NCI-H146 (cell line): Measurements from ENCODE around the gene CDC6.

Experiments used
- DNase-seq: peaks from one replicate; lab custom pipeline; 2025; lab: John Stamatoyannopoulos, UW

The CDC6 gene

GRCh38 chr17:40311575-40311974 lies 23.9 kb downstream of the CDC6 start:
- DNase-seq: no peak

DNA sequence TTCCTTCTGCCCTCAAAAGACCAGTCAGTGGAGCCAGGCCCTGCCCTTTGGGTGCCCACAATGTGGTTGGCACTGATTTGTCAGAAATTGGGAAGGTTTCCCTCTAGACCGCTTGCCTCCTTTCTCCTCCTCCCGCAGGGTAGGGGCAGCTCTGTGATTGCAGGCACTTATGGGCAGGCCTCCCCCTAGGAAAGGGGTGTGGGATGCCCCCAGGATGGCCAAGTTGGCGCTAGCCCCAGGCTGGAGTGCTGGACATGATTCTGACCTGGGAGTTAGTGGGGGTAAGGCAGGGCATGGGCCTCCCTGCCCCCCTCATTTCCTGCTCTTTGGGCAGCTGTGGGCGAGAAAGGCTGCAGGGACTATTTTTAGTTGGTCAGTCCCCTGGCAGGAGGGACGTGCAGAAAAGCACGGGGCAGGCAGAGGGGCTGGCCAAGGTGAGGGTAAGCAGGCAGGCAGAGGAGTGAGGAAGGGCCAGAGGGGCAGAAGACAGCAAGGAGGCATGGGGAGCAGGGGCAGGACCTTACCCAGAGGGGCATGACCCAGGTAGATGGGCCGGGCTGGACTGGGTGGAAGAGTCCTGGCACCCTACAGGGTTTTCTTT lies 24.6 kb downstream of the CDC6 start:
- no peak for DNase-seq

GRCh38 chr17:40312893-40313667 lies 25.4 kb downstream of the CDC6 start:
- DNase-seq: no peak

- no peak for DNase-seq
Measured at GRCh38 chr17:40313668-40314583, 26.2 kb downstream of the CDC6 start.

- peak; percentile 20 for DNase-seq
Measured at GRCh38 chr17:40314584-40314956, 26.9 kb downstream of the CDC6 start.

GRCh38 chr17:40315206-40315605 lies 27.5 kb downstream of the CDC6 start:
- no peak for DNase-seq

DNA sequence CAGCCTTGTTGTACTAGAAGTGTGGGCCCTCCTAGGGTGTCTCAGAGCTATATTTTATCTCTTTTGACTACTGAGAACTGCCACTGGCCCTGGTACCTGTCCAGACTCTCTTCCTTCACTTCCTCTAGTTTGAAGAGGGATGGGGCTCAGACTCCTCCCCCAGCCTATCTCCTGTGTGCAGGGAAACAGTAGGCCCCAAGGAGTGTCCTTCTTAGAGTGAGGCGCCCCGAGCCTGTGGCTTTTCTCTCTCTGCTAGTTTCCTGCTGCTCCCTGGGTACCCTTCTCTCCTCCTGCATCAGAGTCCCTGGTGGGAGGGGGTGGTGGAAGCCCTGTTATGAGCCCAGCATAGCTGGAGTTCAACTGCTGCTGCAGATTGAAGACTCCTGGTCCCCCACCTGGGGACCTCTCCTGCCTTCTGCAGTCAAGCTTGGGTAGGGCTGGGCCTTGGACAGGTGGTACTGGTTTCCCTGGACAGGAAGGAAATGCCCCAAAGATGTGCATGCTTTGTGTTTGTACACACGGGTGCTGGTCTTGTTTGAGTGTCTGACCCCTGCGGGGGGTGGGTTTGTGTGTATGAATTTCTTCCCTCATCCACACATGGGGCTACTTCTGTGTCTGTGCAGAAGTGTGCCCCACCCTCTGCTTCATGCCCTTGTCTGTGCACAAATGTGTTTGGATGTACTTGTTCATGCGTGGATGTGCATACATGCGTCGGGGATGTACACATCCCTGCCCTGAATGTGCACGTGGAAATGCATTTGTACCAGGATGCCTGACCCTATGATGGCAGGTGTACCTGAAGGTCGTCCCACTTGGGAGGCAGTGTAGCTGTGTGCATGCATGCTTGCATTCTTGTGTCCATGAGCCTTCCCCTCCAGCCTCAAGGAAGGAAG lies 28.2 kb downstream of the CDC6 start:
- DNase-seq: no peak

- DNase-seq: peak; percentile 34
Measured at GRCh38 chr17:40316571-40317344, 29.1 kb downstream of the CDC6 start.

DNA sequence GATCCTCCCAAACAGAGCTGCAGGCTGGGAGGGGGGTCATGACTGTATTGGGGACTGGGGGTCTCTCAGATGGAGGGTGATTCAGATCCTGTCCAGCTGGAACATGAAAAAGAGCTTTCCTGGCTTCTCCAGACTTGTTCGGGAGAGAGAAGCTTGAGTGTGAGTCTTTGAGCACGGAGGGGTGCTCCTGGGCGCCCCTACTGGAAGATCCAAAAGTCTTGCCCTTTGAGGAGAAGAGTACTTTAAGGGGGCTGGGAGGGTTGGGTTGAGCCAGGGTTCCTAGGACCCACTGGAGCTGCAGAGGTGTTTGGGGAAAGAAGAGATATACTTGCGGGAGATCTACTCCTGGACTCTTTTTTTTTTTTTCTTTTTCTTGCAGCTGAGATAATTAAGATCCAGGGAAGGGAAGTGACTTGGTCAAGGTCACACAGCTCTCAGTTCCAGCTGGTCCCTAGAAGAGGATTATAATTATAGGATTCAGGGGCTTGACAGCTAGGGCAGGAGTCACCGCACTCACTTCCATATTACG lies 29.7 kb downstream of the CDC6 start:
- peak; percentile 35 for DNase-seq

- DNase-seq: peak; percentile 94
Measured at GRCh38 chr17:40317880-40318829, 30.5 kb downstream of the CDC6 start.

DNA sequence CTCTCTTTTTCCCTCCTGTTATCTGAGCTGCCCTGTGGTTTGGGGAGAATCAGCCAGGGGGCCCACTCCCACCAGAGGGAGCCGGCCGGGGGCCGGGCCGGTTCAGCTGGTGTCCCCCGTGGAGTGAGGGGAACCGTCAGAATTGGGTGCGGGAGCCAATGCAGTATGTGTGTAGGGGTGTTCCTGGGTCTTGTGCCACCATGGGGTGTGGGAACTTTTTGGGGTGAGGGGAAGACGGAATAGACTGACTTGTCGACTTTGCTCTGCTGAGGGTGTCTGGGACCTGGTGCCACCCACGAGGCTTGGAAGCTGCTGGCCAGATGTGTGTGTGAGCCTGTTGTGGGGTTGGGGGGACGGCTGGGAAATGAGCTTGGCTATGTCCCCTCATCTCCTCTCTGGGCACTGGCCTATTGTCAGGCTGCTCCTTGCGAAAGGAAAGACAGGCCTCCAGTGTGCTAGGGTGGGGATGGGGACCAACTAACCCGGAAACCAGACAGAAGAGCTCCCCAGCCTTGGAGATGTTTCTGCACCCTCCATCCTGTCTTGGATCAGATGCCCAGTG lies 31.2 kb downstream of the CDC6 start:
- no peak for DNase-seq

DNA sequence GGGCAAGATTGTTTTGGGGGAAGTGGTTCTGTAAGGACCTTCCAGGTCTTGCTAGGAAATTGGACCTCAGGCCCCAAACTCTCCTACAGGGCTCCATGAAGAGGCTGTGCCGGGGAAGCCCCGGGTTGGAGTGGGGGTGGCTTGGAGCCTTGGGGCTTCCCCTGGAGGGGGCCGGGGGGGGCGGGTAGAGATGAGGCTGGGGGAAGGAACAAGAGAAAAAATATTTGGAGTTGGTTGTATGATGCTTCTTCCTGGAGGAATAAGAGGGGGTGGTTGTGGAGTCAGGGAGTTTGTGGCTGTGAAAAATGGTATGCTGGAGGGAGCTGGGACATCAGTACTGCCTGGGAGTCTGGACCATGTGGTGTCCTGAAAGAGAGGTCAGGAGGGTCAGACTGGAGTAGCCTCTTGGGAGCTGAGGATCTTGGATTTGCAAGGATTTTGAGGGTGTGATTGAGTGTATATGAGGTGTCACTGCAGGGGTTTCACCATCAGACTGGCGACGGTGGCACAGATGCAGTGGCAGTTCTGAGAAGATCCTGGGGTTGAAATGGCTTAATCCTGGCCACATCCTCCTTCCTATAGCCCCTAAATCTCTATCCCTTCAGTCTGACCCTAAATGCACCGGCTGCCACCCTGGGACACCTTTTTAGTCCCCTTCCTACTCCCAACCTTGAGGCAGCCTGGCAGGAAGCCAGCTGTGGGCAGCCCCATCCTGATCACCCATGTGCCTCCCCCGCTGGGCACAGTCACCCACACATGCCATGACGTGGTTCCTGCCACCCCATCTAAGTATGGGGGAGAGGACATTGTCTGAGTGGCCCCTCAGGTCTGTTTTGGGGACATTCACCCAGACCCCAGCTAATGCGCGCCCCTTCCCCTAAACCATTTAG lies 32.2 kb downstream of the CDC6 start:
- DNase-seq: no peak

- no peak for DNase-seq
Measured at GRCh38 chr17:40320756-40321523, 33.3 kb downstream of the CDC6 start.

DNA sequence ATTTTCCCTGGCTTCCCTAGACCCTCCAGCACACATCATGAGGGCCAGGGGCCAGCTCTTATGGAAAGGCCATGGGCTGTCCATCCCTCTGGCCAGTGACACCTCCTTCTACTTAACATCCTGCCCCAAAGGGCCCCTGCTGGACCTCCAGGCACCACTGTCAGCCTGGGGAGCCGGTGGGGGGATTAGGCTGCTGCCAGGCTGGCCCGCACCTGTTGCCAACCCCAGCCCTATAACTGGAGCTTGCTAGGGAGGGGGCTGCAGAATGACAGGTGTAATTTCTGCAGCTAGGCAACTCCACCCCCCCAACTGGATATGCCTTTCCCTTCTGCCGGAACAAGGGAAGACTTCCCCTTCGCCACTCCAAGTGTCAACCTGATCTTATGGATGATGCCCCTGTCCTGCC lies 33.8 kb downstream of the CDC6 start:
- DNase-seq: no peak

DNA sequence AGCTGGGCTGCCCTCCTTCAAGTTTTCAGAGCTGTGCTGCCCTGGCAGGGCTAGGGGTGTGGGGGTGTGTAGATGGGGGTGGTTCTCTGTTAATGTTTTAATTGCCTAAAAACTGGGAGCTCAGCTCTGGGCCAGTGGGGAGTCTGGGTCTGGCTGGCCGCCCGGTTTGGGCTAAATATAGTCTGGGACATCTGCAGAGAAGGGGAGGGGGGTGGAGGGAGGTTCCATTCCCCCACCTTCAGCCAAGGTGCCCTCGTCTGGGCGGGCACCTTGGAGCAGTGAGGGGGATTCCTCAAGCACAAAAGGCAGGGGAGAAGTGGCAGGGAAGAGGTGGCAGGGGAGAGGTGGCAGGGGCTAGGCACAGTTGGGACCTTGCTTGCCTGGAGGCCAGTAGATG lies 34.3 kb downstream of the CDC6 start:
- no peak for DNase-seq

DNA sequence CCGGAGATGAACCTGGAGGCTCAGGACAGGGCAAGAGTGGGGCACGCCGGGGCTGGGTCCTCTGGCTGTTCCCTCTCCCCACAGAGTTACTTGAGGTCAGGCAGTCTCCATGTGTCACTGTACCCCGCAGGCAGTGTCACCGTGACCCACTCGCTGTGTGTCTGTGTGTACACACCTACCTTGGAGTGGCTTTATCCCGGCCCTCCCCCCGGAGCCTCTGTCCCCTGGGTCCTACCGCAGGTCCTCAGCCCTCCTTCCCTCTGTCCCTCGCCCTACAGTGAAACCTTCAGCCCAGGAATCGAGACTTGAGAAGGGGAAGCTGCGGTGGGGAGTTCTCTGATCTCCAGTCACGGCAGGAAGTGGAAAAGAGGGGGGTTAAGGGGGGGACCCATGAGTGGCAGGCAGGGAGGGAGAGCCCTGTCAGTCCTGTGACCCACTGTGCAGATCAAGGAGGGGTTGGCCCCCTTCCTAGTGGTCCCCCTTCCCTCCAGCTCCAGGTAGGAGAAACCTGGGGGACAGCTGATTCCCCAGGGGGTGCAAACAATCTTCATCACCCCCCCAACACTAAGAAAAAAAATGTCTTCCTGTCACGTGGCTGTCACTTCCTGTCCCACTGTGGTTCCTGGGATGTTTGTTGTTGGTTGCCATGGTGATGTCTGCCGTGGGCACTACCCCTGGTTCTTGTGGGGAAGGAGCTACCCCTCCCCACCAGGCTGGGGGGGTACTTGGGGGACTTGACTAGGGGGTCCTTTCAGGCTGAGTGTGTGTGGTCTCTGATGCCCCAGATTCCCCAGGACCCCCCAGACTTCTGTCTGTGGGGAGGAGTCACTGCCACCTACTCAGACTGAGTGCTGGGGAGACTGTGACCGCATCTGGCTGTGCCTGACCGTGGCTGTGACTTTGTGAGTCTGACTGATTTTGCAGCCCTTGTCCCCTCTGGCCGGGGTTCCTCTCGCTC lies 35.0 kb downstream of the CDC6 start:
- DNase-seq: peak; percentile 12
